ENCODE results near the gene NEK7. TPM values are rescaled to one million over a fixed set of nuclear protein-coding genes. Genes with fewer than 3 reads are reported as not detected.

Gene NEK7
- total RNA-seq, 2 donors from 2014 or later: 24.2 to 26.8 TPM

- peaks cover 37% of the 10 kb centered on the region for H3K4me1 Mint-ChIP-seq
- Histone ChIP-seq H3K4me1 (ENCODE audit: control insufficient read depth, insufficient read depth, low read length) (peaks cover 15% of the 10 kb centered on the region), H3K4me3 (ENCODE audit: low read length) (peak overlapping the region; percentile 39), H3K9me3 (ENCODE audit: control insufficient read depth, low read length) (no peaks in the 10 kb centered on the region), H3K27me3 (ENCODE audit: control insufficient read depth, insufficient read depth, low read length, poor library complexity, severe bottlenecking) (no peaks in the 10 kb centered on the region), H3K36me3 (ENCODE audit: control insufficient read depth, insufficient read depth, low read length) (no peaks in the 10 kb centered on the region), H3K27ac (ENCODE audit: low read depth, low read length) (no peak overlapping the region), H3K9ac (ENCODE audit: extremely low read depth, low read length, poor library complexity, severe bottlenecking) (no peak overlapping the region)
- H3K27me3 Mint-ChIP-seq (ENCODE audit: insufficient read depth): no peaks in the 10 kb centered on the region
- no peak for TF ChIP-seq CTCF (conservative IDR thresholded peaks at IDR 0.05)
- 84% methylated on average over 2 of the region's 2 CpGs; no CpG with 5 or more reads in 1 of the 2 experiments for WGBS, 2 experiments (ENCODE audit: insufficient coverage in 1 of 2, insufficient read length in 1 of 2)
- peak overlapping the region; percentile 76 for H3K27ac Mint-ChIP-seq
- H3K9me3 Mint-ChIP-seq: no peaks in the 10 kb centered on the region
- no peak overlapping the region for H3K4me3 Mint-ChIP-seq
- H3K36me3 Mint-ChIP-seq (ENCODE audit: low read depth): peaks cover 4% of the 10 kb centered on the region
- no peak for DNase-seq
Observed at GRCh38 chr1:198161718-198162090, 4.9 kb downstream of the NEK7 start.

GRCh38 chr1:198162091-198162767 lies 5.4 kb downstream of the NEK7 start:
- H3K27ac ChIP-seq (ENCODE audit: low read depth, low read length): no peak overlapping the region
- H3K4me1 ChIP-seq (ENCODE audit: control insufficient read depth, insufficient read depth, low read length): peaks cover 15% of the 10 kb centered on the region
- H3K9me3 ChIP-seq (ENCODE audit: control insufficient read depth, low read length): no peaks in the 10 kb centered on the region
- Mint-ChIP-seq H3K4me3 (no peak overlapping the region), H3K9me3 (no peaks in the 10 kb centered on the region), H3K27ac (peak overlapping the region; percentile 76), H3K27me3 (ENCODE audit: insufficient read depth) (no peaks in the 10 kb centered on the region), H3K36me3 (ENCODE audit: low read depth) (peaks cover 4% of the 10 kb centered on the region), H3K4me1 (peaks cover 41% of the 10 kb centered on the region)
- no peak for DNase-seq
- peak overlapping the region; percentile 39 for H3K4me3 ChIP-seq (ENCODE audit: low read length)
- H3K27me3 ChIP-seq (ENCODE audit: control insufficient read depth, insufficient read depth, low read length, poor library complexity, severe bottlenecking): no peaks in the 10 kb centered on the region
- H3K36me3 ChIP-seq (ENCODE audit: control insufficient read depth, insufficient read depth, low read length): no peaks in the 10 kb centered on the region
- H3K9ac ChIP-seq (ENCODE audit: extremely low read depth, low read length, poor library complexity, severe bottlenecking): no peak overlapping the region
- no peak for TF ChIP-seq CTCF (conservative IDR thresholded peaks at IDR 0.05)
- WGBS, 2 experiments (ENCODE audit: insufficient coverage in 1 of 2, insufficient read length in 1 of 2): 88 to 100% methylated on average over 1 to 2 of the region's 2 CpGs

- H3K9me3 Mint-ChIP-seq: no peaks in the 10 kb centered on the region
- H3K36me3 Mint-ChIP-seq (ENCODE audit: low read depth): peaks cover 4% of the 10 kb centered on the region
- Histone ChIP-seq H3K9me3 (ENCODE audit: control insufficient read depth, low read length) (no peaks in the 10 kb centered on the region), H3K27me3 (ENCODE audit: control insufficient read depth, insufficient read depth, low read length, poor library complexity, severe bottlenecking) (no peaks in the 10 kb centered on the region), H3K27ac (ENCODE audit: low read depth, low read length) (no peak overlapping the region), H3K4me3 (ENCODE audit: low read length) (no peak overlapping the region), H3K9ac (ENCODE audit: extremely low read depth, low read length, poor library complexity, severe bottlenecking) (no peak overlapping the region), H3K36me3 (ENCODE audit: control insufficient read depth, insufficient read depth, low read length) (no peaks in the 10 kb centered on the region), H3K4me1 (ENCODE audit: control insufficient read depth, insufficient read depth, low read length) (peaks cover 18% of the 10 kb centered on the region)
- H3K4me3 Mint-ChIP-seq: no peak overlapping the region
- no peak overlapping the region for H3K27ac Mint-ChIP-seq
- no peak for TF ChIP-seq CTCF (conservative IDR thresholded peaks at IDR 0.05)
- 79 to 93% methylated on average over 3 to 5 of the region's 5 CpGs for WGBS, 2 experiments (ENCODE audit: insufficient coverage in 1 of 2, insufficient read length in 1 of 2)
- no peak for DNase-seq
- peaks cover 58% of the 10 kb centered on the region for H3K4me1 Mint-ChIP-seq
- no peaks in the 10 kb centered on the region for H3K27me3 Mint-ChIP-seq (ENCODE audit: insufficient read depth)
Observed at GRCh38 chr1:198165927-198166647, 9.3 kb downstream of the NEK7 start.

All from endodermal cell (in vitro differentiated cells).